KBM-7 (cell line): ENCODE results near the gene POLR3E.

Experiments
- DNase-seq: peaks from one replicate; pipeline ENCODE4 v3.0.0-alpha.2; 2015
- in situ Hi-C: fragments of 300-500 bp; cut with MboI; formaldehyde crosslinking; loops from 2 replicates; pipeline ENCODE4 v1.14.3; 2020; ENCODE audit warnings: low sequenced_read_pairs, low pct_unique_long_range_greater_than_20kb, mixed read lengths

Gene POLR3E

GRCh38 chr16:22297114-22297870 is at the start of gene POLR3E:
Gene POLR3E, plus strand, starts transcription at chr16:22297409. Its CDS starts 5,560 bp downstream, at chr16:22302969.
- DNase-seq: peak; percentile 99
- in situ Hi-C loops: loop anchor here (5.0 kb wide), 1 partner anchor 100 kb away; no protein-coding TSS in a partner anchor

- in situ Hi-C loops: no loop called here
- DNase-seq: no peak
Measured at GRCh38 chr16:22250522-22250921, 46.7 kb upstream of the POLR3E start.

GRCh38 chr16:22252317-22252716 is 44.9 kb upstream of the POLR3E start:
- no peak for DNase-seq
- in situ Hi-C loops: no loop called here

GRCh38 chr16:22253272-22253671 is 43.9 kb upstream of the POLR3E start:
- no peak for DNase-seq
- in situ Hi-C loops: no loop called here

GRCh38 chr16:22255335-22255734 is 41.9 kb upstream of the POLR3E start:
- no peak for DNase-seq
- in situ Hi-C loops: no loop called here

- no peak for DNase-seq
- in situ Hi-C loops: no loop called here
Measured at GRCh38 chr16:22257440-22257839, 39.8 kb upstream of the POLR3E start.

- DNase-seq: no peak
- in situ Hi-C loops: no loop called here
Measured at GRCh38 chr16:22260490-22260889, 36.7 kb upstream of the POLR3E start.

- in situ Hi-C loops: no loop called here
- no peak for DNase-seq
Measured at GRCh38 chr16:22262460-22262859, 34.7 kb upstream of the POLR3E start.

- in situ Hi-C loops: no loop called here
- DNase-seq: no peak
Measured at GRCh38 chr16:22264786-22265185, 32.4 kb upstream of the POLR3E start.

GRCh38 chr16:22265351-22265750 is 31.9 kb upstream of the POLR3E start:
- DNase-seq: no peak
- in situ Hi-C loops: no loop called here

GRCh38 chr16:22266546-22266945 is 30.7 kb upstream of the POLR3E start:
- no peak for DNase-seq
- in situ Hi-C loops: no loop called here

- in situ Hi-C loops: no loop called here
Measured at GRCh38 chr16:22267764-22268163, 29.4 kb upstream of the POLR3E start.

GRCh38 chr16:22270525-22270924 is 26.7 kb upstream of the POLR3E start:
- in situ Hi-C loops: no loop called here
- no peak for DNase-seq

More at GRCh38 chr16:22267764-22268163, 29.4 kb upstream of the POLR3E start:
- no peak for DNase-seq

GRCh38 chr16:22272870-22273650 is 24.1 kb upstream of the POLR3E start:
- DNase-seq: no peak
- in situ Hi-C loops: no loop called here

GRCh38 chr16:22274916-22275315 is 22.3 kb upstream of the POLR3E start:
- in situ Hi-C loops: no loop called here

GRCh38 chr16:22278441-22279230 is 18.6 kb upstream of the POLR3E start:
- DNase-seq: no peak
- in situ Hi-C loops: no loop called here

More at GRCh38 chr16:22274916-22275315, 22.3 kb upstream of the POLR3E start:
- DNase-seq: no peak

- no peak for DNase-seq
- in situ Hi-C loops: no loop called here
Measured at GRCh38 chr16:22282254-22282892, 14.8 kb upstream of the POLR3E start.

GRCh38 chr16:22284637-22285036 is 12.6 kb upstream of the POLR3E start:
- DNase-seq: no peak
- in situ Hi-C loops: no loop called here

GRCh38 chr16:22285080-22285479 is 12.1 kb upstream of the POLR3E start:
- in situ Hi-C loops: no loop called here

More at GRCh38 chr16:22285080-22285479, 12.1 kb upstream of the POLR3E start:
- DNase-seq: no peak
